Fibroblast of lung (primary cell): ENCODE data around the gene UAP1L1.

Experiments
- CTCF ChIP-seq, 2 donors: IDR thresholded peaks in 1 of 2; conservative IDR thresholded peaks in 1 of 2; 1 replicate in 1 of 2; 2 replicates in 1 of 2; pipeline ENCODE4 v1.5.1; 2011 to 2012; ENCODE audit warnings: low read length in 2 of 2, control low read depth in 1 of 2, inconsistent platforms in 1 of 2, low read depth in 1 of 2, mild to moderate bottlenecking in 1 of 2
- EZH2 ChIP-seq: IDR thresholded peaks from 2 replicates; pipeline ENCODE4 v1.5.1; 2012; ENCODE audit warnings: low read length, control low read depth, mild to moderate bottlenecking; ENCODE audit errors: missing control alignments

- TF ChIP-seq CTCF (conservative IDR thresholded peaks at IDR 0.05 in 1 of 2, IDR thresholded peaks at IDR 0.05 in 1 of 2; ENCODE audit: low read depth in 1 of 2, low read length in 2 of 2), result no peak
- no peak for TF ChIP-seq EZH2
These were observed 34.3 kb upstream of the UAP1L1 start for GRCh38 chr9:137042751-137043727.
